GM12892 (cell line): Measurements from ENCODE around the gene KLHL12.

Experiments
- DNase-seq: peaks from one replicate; pipeline ENCODE4 v3.0.0; 2011; ENCODE audit not compliant: insufficient read length
- FAIRE-seq: peaks from 2 replicates; lab custom pipeline; 2011; peaks lifted over from hg19 to GRCh38; lab: Jason Lieb, UNC
- POLR2A ChIP-seq: IDR thresholded peaks from 2 replicates; pipeline ENCODE4 v1.6.1; 2011; ENCODE audit warnings: low read depth, low read length, control low read depth
- POLR2AphosphoS5 ChIP-seq: IDR thresholded peaks from 2 replicates; pipeline ENCODE4 v1.6.1; 2011; ENCODE audit warnings: low read depth, low read length, control low read depth
- TAF1 ChIP-seq: IDR thresholded peaks from 2 replicates; pipeline ENCODE4 v1.6.1; 2011; ENCODE audit warnings: low read depth, mild to moderate bottlenecking, control low read depth, low read length, borderline replicate concordance

The KLHL12 gene

DNA sequence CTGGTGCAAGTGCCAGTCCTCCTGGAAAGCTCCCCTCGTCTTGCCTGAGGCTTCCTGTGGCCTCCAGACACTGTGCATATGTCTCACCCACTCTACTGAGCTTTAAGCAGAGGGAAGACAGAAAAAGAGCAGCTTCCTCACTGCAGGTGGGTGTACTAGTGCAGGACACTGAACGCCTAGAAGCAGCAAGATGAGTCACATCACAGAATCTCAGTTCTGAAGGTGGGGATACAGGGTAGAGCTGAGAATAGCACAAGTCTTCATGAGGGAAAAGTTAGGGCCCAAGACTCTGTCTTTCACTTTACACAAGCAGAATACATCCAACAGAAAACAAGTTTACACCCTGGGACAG lies 78.9 kb downstream of the KLHL12 start:
- peak; percentile 33 for FAIRE-seq
- DNase-seq = peak; percentile 42
- no peak for TF ChIP-seq TAF1

DNA sequence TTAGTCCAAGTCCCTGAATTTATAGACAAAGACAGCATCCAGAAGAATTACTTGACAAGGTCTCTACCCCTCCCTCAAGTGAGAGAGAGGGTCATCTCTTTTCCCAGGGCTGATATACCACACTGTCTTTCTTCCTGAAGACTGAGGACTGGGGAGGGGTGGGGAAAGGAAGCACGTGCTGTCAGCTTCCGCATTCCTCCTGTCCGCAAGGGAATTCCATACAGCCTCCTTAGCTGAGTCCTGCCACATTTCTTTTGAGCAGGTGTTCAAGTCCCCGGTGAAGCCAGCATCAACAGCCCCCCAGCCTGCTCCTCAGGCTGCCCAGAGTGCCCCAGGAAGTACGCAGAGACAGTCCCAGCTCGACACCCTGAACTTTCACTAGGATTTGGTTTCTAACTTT lies 82.1 kb downstream of the KLHL12 start:
- FAIRE-seq (no peak), DNase-seq (no peak)
- TF ChIP-seq POLR2A = no peak
- TF ChIP-seq TAF1 = no peak
- TF ChIP-seq POLR2AphosphoS5 = no peak

DNA sequence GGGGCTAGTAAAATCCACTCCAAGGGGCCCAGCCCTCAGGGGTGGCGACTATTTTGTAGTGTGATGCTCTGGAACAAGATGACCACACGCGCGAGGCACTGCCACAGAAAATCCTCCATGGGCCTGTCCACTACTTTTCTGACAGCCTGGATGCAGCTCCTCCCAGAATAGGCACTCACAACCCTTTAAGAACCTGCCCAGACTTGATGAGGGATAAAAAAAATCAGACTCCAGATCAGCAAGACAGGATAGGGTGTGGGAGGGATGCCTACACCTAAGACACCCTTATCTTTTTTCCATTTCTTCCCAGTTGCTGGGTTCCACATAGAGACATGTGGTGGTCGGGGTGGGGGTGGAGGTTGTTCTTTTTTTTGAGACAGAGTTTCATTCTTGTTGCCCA lies 82.8 kb downstream of the KLHL12 start:
- FAIRE-seq (no peak), DNase-seq (no peak)
- TF ChIP-seq POLR2AphosphoS5 (no peak), POLR2A (no peak), TAF1 (no peak)

DNA sequence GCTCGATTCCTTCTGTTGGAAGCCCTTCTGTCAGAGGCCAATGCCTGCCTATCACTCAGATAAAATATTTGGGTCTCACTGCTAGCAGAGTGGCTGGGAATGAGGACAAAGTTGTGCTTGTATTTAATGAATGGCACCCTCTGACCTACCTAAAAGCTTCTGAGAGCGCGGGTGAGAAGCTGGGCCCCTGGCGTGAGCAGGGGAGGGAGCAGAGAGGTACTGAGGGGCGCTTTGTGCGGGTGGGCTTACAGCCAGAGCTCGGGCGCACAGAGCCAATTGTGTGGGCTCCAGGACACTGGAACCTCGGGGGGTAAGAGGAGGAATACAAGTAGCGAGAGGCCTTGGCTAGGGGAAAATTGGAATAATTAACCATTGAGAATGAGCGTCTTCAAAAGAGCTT lies 84.0 kb downstream of the KLHL12 start:
- TF ChIP-seq POLR2AphosphoS5 (no peak), POLR2A (no peak), TAF1 (no peak)
- DNase-seq = no peak
- FAIRE-seq = no peak
